Panc1 (cell line): ENCODE results near the gene UNC13B.

ENCODE experiments used
- POLR2AphosphoS5 ChIP-seq: IDR thresholded peaks from 2 replicates; pipeline ENCODE4 v1.6.1; 2012; ENCODE audit warnings: mild to moderate bottlenecking, low read depth, low read length, moderate library complexity
- SIN3A ChIP-seq: IDR thresholded peaks from 2 replicates; pipeline ENCODE4 v1.6.1; 2012; ENCODE audit warnings: low read depth, mild to moderate bottlenecking, low read length, moderate library complexity, borderline replicate concordance; ENCODE audit not compliant: insufficient read depth
- TCF7L2 ChIP-seq: IDR thresholded peaks from 2 replicates; pipeline ENCODE4 v1.6.1; 2011; ENCODE audit warnings: mild to moderate bottlenecking, low read depth, low read length, inconsistent platforms
- TF ChIP-seq, protein P1 (sequence below): fragments of 450-650 bp; IDR thresholded peaks from 2 replicates; pipeline ENCODE4 v1.5.1; 2017; ENCODE audit warnings: mild to moderate bottlenecking

DNA sequence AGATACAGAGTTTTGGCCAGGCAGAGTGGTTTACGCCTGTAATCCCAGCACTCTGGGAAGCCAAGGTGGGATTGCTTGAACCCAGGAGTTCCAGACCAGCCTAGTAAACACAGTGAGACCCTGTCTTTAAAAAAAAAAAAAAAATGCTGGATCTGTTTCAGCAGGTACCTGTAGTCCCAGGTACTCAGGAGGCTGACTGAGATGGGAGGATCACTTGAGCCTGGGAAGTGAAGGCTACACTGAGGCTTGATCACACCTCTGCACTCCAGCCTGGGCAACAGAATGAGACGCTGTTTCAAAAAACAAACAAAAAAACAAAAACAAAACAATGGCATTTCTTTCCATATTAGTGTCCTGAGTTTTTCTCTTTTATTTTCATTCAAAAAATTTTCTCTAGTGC is 19.0 kb downstream of the UNC13B start:
- TF ChIP-seq, protein P1, sequence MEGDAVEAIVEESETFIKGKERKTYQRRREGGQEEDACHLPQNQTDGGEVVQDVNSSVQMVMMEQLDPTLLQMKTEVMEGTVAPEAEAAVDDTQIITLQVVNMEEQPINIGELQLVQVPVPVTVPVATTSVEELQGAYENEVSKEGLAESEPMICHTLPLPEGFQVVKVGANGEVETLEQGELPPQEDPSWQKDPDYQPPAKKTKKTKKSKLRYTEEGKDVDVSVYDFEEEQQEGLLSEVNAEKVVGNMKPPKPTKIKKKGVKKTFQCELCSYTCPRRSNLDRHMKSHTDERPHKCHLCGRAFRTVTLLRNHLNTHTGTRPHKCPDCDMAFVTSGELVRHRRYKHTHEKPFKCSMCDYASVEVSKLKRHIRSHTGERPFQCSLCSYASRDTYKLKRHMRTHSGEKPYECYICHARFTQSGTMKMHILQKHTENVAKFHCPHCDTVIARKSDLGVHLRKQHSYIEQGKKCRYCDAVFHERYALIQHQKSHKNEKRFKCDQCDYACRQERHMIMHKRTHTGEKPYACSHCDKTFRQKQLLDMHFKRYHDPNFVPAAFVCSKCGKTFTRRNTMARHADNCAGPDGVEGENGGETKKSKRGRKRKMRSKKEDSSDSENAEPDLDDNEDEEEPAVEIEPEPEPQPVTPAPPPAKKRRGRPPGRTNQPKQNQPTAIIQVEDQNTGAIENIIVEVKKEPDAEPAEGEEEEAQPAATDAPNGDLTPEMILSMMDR, result no peak
- TF ChIP-seq POLR2AphosphoS5 (no peak), TCF7L2 (no peak), SIN3A (no peak)
